Measurements from ENCODE around the gene TOR3A. TPM values are rescaled to one million over a fixed set of nuclear protein-coding genes. Genes with fewer than 3 reads are reported as not detected.
"Not testable (repeated sequence)": the region's sequence is repeated elsewhere in the genome, so short reads cannot be mapped to it uniquely, and the experiment has no call there.

The TOR3A gene
- total RNA-seq, 3 donors from 2014 or later (not counting 1 experiment from before 2014, with no cell fraction given) = 22.7 to 33.3 (median 29.0) TPM

DNA sequence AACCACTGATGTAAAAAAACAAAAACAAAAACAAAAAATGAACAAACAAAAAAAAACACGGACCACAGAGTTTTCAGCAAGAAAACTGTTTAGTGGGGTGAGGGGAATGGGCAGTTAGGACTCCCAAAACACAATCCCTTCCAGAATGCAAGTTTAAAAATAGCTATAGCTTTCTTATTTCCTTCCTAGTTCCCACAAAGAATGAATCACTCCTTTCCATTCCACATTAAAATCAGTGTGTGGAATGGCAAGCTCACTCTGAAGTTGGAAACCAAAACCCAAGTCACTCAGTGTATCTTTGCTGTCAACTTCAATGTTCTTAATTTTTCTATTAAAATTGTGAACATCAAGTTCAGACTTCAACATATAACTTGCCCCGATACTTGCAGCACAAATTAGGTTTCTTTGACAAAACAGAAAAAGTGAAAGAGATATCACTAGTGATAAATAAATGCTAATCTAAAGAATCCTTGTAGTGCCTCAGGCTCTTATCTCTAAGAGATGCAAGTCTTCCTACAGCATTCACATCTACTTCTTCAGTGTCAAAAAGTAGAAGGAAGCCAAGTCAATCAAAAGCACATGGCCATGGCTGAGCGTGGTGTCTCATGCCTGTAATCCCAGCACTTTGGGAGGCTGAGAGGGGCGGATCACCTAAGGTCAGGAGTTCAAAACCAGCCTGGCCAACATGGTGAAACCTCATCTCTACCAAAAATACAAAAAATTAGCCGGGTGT is 45.5 kb downstream of the TOR3A start:
- 100% methylated on average over 3 of the region's 5 CpGs for WGBS (ENCODE audit: insufficient coverage)
- DNase-seq (no peak), ATAC-seq (no peak)
- Histone ChIP-seq H3K27ac (ENCODE audit: low read length) (no peak overlapping the region), H3K36me3 (ENCODE audit: control insufficient read depth, insufficient read depth, low read length) (no peaks in the 10 kb centered on the region), H3K27me3 (ENCODE audit: control insufficient read depth, insufficient read depth, low read length) (no peaks in the 10 kb centered on the region), H3K4me1 (ENCODE audit: control insufficient read depth, insufficient read depth, low read length) (peaks cover 11% of the 10 kb centered on the region), H3K4me3 (ENCODE audit: low read length) (no peak overlapping the region), H3K9me3 (ENCODE audit: control insufficient read depth, insufficient read depth, low read length) (no peaks in the 10 kb centered on the region)
- Mint-ChIP-seq H3K4me1 (peaks cover 6 to 13% of the 10 kb centered on the region in 2 donors), H3K9me3 (peaks cover 0 to 2% of the 10 kb centered on the region in 2 donors), H3K27me3 (ENCODE audit: low read depth in 2 of 2) (no peaks in the 10 kb centered on the region), H3K36me3 (no peaks in the 10 kb centered on the region), H3K4me3 (no peak overlapping the region), H3K27ac (peak overlapping the region in 1 of 2 donors; percentile 18)
- TF ChIP-seq, protein P1, sequence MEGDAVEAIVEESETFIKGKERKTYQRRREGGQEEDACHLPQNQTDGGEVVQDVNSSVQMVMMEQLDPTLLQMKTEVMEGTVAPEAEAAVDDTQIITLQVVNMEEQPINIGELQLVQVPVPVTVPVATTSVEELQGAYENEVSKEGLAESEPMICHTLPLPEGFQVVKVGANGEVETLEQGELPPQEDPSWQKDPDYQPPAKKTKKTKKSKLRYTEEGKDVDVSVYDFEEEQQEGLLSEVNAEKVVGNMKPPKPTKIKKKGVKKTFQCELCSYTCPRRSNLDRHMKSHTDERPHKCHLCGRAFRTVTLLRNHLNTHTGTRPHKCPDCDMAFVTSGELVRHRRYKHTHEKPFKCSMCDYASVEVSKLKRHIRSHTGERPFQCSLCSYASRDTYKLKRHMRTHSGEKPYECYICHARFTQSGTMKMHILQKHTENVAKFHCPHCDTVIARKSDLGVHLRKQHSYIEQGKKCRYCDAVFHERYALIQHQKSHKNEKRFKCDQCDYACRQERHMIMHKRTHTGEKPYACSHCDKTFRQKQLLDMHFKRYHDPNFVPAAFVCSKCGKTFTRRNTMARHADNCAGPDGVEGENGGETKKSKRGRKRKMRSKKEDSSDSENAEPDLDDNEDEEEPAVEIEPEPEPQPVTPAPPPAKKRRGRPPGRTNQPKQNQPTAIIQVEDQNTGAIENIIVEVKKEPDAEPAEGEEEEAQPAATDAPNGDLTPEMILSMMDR (IDR thresholded peaks at IDR 0.05) = no peak
- intact Hi-C loops (cut with micrococcal nuclease) = loop anchor here (5.0 kb wide), 1 partner anchor 165 kb away; the partner anchor contains the start of gene SOAT1

DNA sequence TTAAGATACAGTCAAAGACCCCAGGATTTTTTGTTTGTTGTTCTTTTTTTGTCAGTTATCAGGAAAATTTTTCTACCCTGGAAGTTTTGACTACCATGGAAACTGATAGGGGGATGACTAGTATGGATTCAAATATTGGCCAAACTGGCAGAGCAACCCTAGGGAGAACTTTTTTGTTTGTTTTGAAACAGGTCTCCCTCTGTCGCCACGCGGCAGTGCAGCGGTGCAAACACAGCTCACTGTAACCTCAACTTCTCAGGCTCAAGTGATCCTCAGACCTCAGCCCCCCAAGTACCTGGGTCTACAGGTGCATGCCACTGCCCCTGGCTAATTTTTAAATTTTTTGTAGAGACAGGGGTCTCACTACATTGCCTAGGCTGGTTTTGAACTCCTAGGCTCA is 46.6 kb downstream of the TOR3A start:
- Mint-ChIP-seq H3K4me3 (no peak overlapping the region), H3K27me3 (ENCODE audit: low read depth in 2 of 2) (no peaks in the 10 kb centered on the region), H3K4me1 (peaks cover 6 to 13% of the 10 kb centered on the region in 2 donors), H3K36me3 (no peaks in the 10 kb centered on the region), H3K9me3 (peaks cover 0 to 2% of the 10 kb centered on the region in 2 donors), H3K27ac (peak overlapping the region in 1 of 2 donors; percentile 76)
- DNase-seq (no peak), ATAC-seq (no peak)
- H3K27me3 ChIP-seq (ENCODE audit: control insufficient read depth, insufficient read depth, low read length) = no peaks in the 10 kb centered on the region
- H3K9me3 ChIP-seq (ENCODE audit: control insufficient read depth, insufficient read depth, low read length) = no peaks in the 10 kb centered on the region
- H3K27ac ChIP-seq (ENCODE audit: low read length) = no peak overlapping the region
- intact Hi-C loops (cut with micrococcal nuclease) = loop anchor here (5.0 kb wide), 1 partner anchor 164 kb away; the partner anchor contains the start of gene SOAT1
- TF ChIP-seq, protein P1 (IDR thresholded peaks at IDR 0.05) = no peak
- H3K4me3 ChIP-seq (ENCODE audit: low read length) = no peak overlapping the region
- H3K36me3 ChIP-seq (ENCODE audit: control insufficient read depth, insufficient read depth, low read length) = no peaks in the 10 kb centered on the region
- peaks cover 11% of the 10 kb centered on the region for H3K4me1 ChIP-seq (ENCODE audit: control insufficient read depth, insufficient read depth, low read length)
- 98% methylated on average over 4 of the region's 4 CpGs for WGBS (ENCODE audit: insufficient coverage)

DNA sequence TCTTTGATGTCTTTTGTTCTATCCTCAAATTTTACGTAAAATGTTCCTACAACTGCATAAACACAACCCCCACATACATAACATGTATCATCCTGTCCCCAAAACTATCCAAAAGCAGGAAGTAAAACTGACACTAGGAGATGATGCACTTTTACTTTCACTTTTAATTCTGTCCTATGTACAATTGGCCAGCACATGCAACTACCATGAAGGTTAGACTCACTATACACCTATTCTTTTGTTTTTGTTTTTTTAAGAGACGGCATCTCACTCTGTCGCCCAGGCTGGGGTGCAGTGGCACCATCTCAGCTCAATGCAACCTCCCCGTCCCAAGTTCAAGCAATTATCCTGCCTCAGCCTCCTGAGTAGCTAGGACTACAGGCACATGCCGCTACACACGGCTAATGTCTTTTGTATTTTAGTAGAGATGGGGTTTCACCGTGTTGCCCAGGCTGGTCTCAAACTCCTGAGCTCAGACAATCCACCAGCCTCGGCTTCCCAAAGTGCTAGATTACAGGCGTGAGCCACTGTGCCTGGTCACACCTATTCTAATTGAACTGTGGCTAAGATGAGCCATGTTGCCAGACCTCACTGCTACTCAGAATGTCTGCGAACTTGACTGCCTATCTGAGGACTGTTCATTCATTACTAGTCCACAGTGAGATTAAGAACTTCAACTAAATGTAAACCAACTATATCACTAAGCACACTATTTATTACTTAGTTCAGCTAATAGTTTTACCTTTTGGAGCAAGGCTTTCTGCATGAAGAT is 48.0 kb downstream of the TOR3A start:
- Mint-ChIP-seq H3K9me3 (peaks cover 0 to 2% of the 10 kb centered on the region in 2 donors), H3K27me3 (ENCODE audit: low read depth in 2 of 2) (no peaks in the 10 kb centered on the region), H3K4me1 (peaks cover 6 to 13% of the 10 kb centered on the region in 2 donors), H3K36me3 (no peaks in the 10 kb centered on the region), H3K4me3 (peak overlapping the region; percentile 72), H3K27ac (peak overlapping the region; percentile 76 to 91)
- H3K9me3 ChIP-seq (ENCODE audit: control insufficient read depth, insufficient read depth, low read length) = no peaks in the 10 kb centered on the region
- intact Hi-C loops (cut with micrococcal nuclease) = loop anchor here (1.0 to 5.0 kb wide), 2 partner anchors 162 to 236 kb away; partner anchors contain the start of gene SOAT1
- TF ChIP-seq, protein P1 (IDR thresholded peaks at IDR 0.05) = no peak
- WGBS (ENCODE audit: insufficient coverage) = 69% methylated on average over 10 of the region's 10 CpGs
- H3K4me1 ChIP-seq (ENCODE audit: control insufficient read depth, insufficient read depth, low read length) = peaks cover 11% of the 10 kb centered on the region
- ATAC-seq = peak; percentile 93 to 97 (median 97)
- H3K36me3 ChIP-seq (ENCODE audit: control insufficient read depth, insufficient read depth, low read length) = no peaks in the 10 kb centered on the region
- peak; percentile 19 to 78 for DNase-seq
- H3K27me3 ChIP-seq (ENCODE audit: control insufficient read depth, insufficient read depth, low read length) = no peaks in the 10 kb centered on the region
- peak overlapping the region; percentile 77 for H3K27ac ChIP-seq (ENCODE audit: low read length)
- peak overlapping the region; percentile 32 for H3K4me3 ChIP-seq (ENCODE audit: low read length)

DNA sequence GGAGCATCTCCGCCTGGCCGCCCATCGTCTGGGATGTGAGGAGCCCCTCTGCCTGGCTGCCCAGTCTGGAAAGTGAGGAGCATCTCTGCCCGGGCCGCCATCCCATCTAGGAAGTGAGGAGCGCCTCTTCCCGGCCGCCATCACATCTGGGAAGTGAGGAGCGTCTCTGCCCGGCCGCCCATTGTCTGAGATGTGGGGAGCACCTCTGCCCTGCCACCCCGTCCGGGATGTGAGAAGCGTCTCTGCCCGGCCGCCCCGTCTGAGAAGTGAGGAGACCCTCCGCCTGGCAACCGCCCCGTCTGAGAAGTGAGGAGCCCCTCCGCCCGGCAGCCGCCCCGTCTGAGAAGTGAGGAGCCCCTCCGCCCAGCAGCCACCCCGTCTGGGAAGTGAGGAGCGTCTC is 53.3 kb downstream of the TOR3A start:
- WGBS (ENCODE audit: insufficient coverage) = 95% methylated on average over 15 of the region's 27 CpGs

DNA sequence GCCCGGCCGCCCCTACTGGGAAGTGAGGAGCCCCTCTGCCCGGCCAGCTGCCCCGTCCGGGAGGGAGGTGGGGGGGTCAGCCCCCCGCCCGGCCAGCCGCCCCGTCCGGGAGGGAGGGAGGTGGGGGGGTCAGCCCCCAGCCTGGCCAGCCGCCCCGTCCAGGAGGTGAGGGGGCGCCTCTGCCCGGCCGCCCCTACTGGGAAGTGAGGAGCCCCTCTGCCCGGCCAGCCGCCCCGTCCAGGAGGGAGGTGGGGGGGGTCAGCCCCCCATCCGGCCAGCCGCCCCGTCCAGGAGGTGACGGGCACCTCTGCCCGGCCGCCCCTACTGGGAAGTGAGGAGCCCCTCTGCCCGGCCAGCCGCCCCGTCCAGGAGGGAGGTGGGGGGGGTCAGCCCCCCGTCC is 53.8 kb downstream of the TOR3A start:
- H3K4me3 Mint-ChIP-seq; intact Hi-C loops (cut with micrococcal nuclease); H3K4me3 ChIP-seq (ENCODE audit: low read length); H3K4me1 ChIP-seq (ENCODE audit: control insufficient read depth, insufficient read depth, low read length); H3K9me3 Mint-ChIP-seq; ATAC-seq; H3K36me3 Mint-ChIP-seq; H3K27ac Mint-ChIP-seq; H3K27me3 ChIP-seq (ENCODE audit: control insufficient read depth, insufficient read depth, low read length); H3K27ac ChIP-seq (ENCODE audit: low read length); H3K9me3 ChIP-seq (ENCODE audit: control insufficient read depth, insufficient read depth, low read length); H3K4me1 Mint-ChIP-seq; DNase-seq; H3K27me3 Mint-ChIP-seq (ENCODE audit: low read depth in 2 of 2); H3K36me3 ChIP-seq (ENCODE audit: control insufficient read depth, insufficient read depth, low read length): not testable (repeated sequence)
- 97% methylated on average over 14 of the region's 28 CpGs for WGBS (ENCODE audit: insufficient coverage)

More for the DNA sequence above, 53.3 kb downstream of the TOR3A start:
- H3K9me3 ChIP-seq (ENCODE audit: control insufficient read depth, insufficient read depth, low read length); H3K9me3 Mint-ChIP-seq; H3K27me3 ChIP-seq (ENCODE audit: control insufficient read depth, insufficient read depth, low read length); H3K4me3 ChIP-seq (ENCODE audit: low read length); H3K36me3 Mint-ChIP-seq; H3K4me1 Mint-ChIP-seq; H3K27ac ChIP-seq (ENCODE audit: low read length); ATAC-seq; H3K27ac Mint-ChIP-seq; DNase-seq; H3K27me3 Mint-ChIP-seq (ENCODE audit: low read depth in 2 of 2); H3K4me3 Mint-ChIP-seq; H3K4me1 ChIP-seq (ENCODE audit: control insufficient read depth, insufficient read depth, low read length); H3K36me3 ChIP-seq (ENCODE audit: control insufficient read depth, insufficient read depth, low read length); intact Hi-C loops (cut with micrococcal nuclease): not testable (repeated sequence)
